Liver (tissue), 9 donors: Measurements from ENCODE around the gene SRSF3. TPM values are rescaled to one million over a fixed set of nuclear protein-coding genes. Genes with fewer than 3 reads are reported as not detected.

Source experiments
- DNase-seq: peaks from one replicate; pipeline ENCODE4 v3.0.0-alpha.2; 2017; ENCODE audit warnings: low spot score
- H3K27ac ChIP-seq, 2 donors: one replicate each; pipeline ENCODE4 v1.7.0; 2013; ENCODE audit warnings: inconsistent platforms in 2 of 2, low read length in 2 of 2, control low read depth in 1 of 2, low read depth in 1 of 2, mild to moderate bottlenecking in 1 of 2
- H3K27me3 ChIP-seq, 4 donors: one replicate each; pipeline versions ENCODE4 v1.6.1 to v1.7.0; 2013; ENCODE audit warnings: low read length in 3 of 4, inconsistent platforms in 1 of 4, mild to moderate bottlenecking in 1 of 4, moderate library complexity in 1 of 4; ENCODE audit not compliant: control insufficient read depth in 4 of 4, insufficient read depth in 4 of 4
- H3K36me3 ChIP-seq, 4 donors: one replicate each; pipeline versions ENCODE4 v1.6.1 to v1.7.0; 2013; ENCODE audit warnings: low read length in 3 of 4, mild to moderate bottlenecking in 3 of 4, low read depth in 1 of 4, moderate library complexity in 1 of 4; ENCODE audit not compliant: control insufficient read depth in 4 of 4, insufficient read depth in 3 of 4
- H3K4me1 ChIP-seq, 4 donors: one replicate each; pipeline versions ENCODE4 v1.6.1 to v1.7.0; 2013; ENCODE audit warnings: low read length in 3 of 4, mild to moderate bottlenecking in 3 of 4, moderate library complexity in 1 of 4; ENCODE audit not compliant: control insufficient read depth in 4 of 4, insufficient read depth in 4 of 4
- H3K4me3 ChIP-seq, 3 donors: one replicate each; pipeline versions ENCODE4 v1.6.1 to v1.7.0; 2013; ENCODE audit warnings: low read length in 3 of 3, control low read depth in 1 of 3, low read depth in 1 of 3, mild to moderate bottlenecking in 1 of 3
- H3K9ac ChIP-seq, 2 donors: one replicate each; pipeline ENCODE4 v1.7.0; 2013; ENCODE audit warnings: low read length in 2 of 2, mild to moderate bottlenecking in 2 of 2, moderate library complexity in 2 of 2, control low read depth in 1 of 2, low read depth in 1 of 2
- H3K9me3 ChIP-seq, 4 donors: one replicate each; pipeline versions ENCODE4 v1.6.1 to v1.7.0; 2013; ENCODE audit warnings: low read length in 3 of 4; ENCODE audit not compliant: control insufficient read depth in 4 of 4
- EGR1 ChIP-seq, 2 donors: IDR thresholded peaks; 2 replicates each; pipeline ENCODE4 v1.6.1; 2016 to 2018; ENCODE audit warnings: antibody characterized with exemption in 2 of 2, low read depth in 2 of 2
- FOXA1 ChIP-seq: IDR thresholded peaks from 2 replicates; pipeline ENCODE4 v1.6.1; 2016; ENCODE audit warnings: antibody characterized with exemption
- FOXA2 ChIP-seq: IDR thresholded peaks from 2 replicates; pipeline ENCODE4 v1.6.1; 2016; ENCODE audit warnings: antibody characterized with exemption
- GABPA ChIP-seq, 2 donors: IDR thresholded peaks in 1 of 2; conservative IDR thresholded peaks in 1 of 2; 2 replicates each; pipeline ENCODE4 v1.6.1; 2016; ENCODE audit warnings: antibody characterized with exemption in 2 of 2, mild to moderate bottlenecking in 1 of 2, moderate library complexity in 1 of 2
- HNF4A ChIP-seq, 2 donors: conservative IDR thresholded peaks; 2 replicates each; pipeline ENCODE4 v1.6.1; 2016; ENCODE audit warnings: antibody characterized with exemption in 2 of 2, mild to moderate bottlenecking in 2 of 2
- HNF4G ChIP-seq: IDR thresholded peaks from 2 replicates; pipeline ENCODE4 v1.6.1; 2016; ENCODE audit warnings: antibody characterized with exemption
- JUND ChIP-seq, 2 donors: IDR thresholded peaks; 2 replicates each; pipeline ENCODE4 v1.6.1; 2016; ENCODE audit warnings: antibody characterized with exemption in 2 of 2
- NR2F2 ChIP-seq: IDR thresholded peaks from 2 replicates; pipeline ENCODE4 v1.6.1; 2016; ENCODE audit warnings: antibody characterized with exemption
- RAD21 ChIP-seq, 2 donors: IDR thresholded peaks; 2 replicates each; pipeline ENCODE4 v1.6.1; 2016; ENCODE audit warnings: antibody characterized with exemption in 2 of 2, mild to moderate bottlenecking in 2 of 2
- RXRA ChIP-seq, 2 donors: IDR thresholded peaks; 2 replicates each; pipeline ENCODE4 v1.6.1; 2017 to 2018; ENCODE audit warnings: antibody characterized with exemption in 2 of 2, mild to moderate bottlenecking in 1 of 2
- SP1 ChIP-seq: IDR thresholded peaks from 2 replicates; pipeline ENCODE4 v1.6.1; 2018; ENCODE audit warnings: antibody characterized with exemption, mild to moderate bottlenecking
- TAF1 ChIP-seq: conservative IDR thresholded peaks from 2 replicates; pipeline ENCODE4 v1.6.1; 2016; ENCODE audit warnings: antibody characterized with exemption, mild to moderate bottlenecking
- YY1 ChIP-seq: IDR thresholded peaks from 2 replicates; pipeline ENCODE4 v1.6.1; 2016; ENCODE audit warnings: antibody characterized with exemption, mild to moderate bottlenecking
- WGBS: extraction: QIAGEN DNeasy Blood & Tissue Kit; methylation state at CpG from one replicate; pipeline ENCODE4 v1.1.7; 2013; 5-methylcytosine and 5-hydroxymethylcytosine counted together
- polyA plus RNA-seq, 2 donors: library from polyadenylated mRNA; stranded (reverse) in 1 of 2; unstranded in 1 of 2; fragments of 200-250 nt in 1 of 2; fragments of >200 nt in 1 of 2; fragmentation: Nextera tagmentation in 1 of 2; extraction: Ambion mirVana in 1 of 2; gene quantifications; one replicate each; pipeline versions ENCODE4 v1.2.1 to v1.2.3, GENCODE V29; 2013 to 2015
- total RNA-seq, 2 donors: library from RNA; depleted of rRNA; stranded (reverse); fragments of >200 nt; gene quantifications; one replicate each; pipeline ENCODE4 v1.2.3, GENCODE V29; 2014
- TF ChIP-seq, protein P1 (sequence below): IDR thresholded peaks from 2 replicates; pipeline ENCODE4 v1.6.1; 2016; ENCODE audit warnings: antibody characterized with exemption
- TF ChIP-seq, protein P2 (sequence below): fragments of 150-350 bp; IDR thresholded peaks from 2 replicates; pipeline ENCODE4 v1.5.1; 2017; ENCODE audit warnings: improper control_type of control experiment, low read depth, low read length; ENCODE audit not compliant: missing input control
- TF ChIP-seq, protein P3 (sequence below): IDR thresholded peaks from 2 replicates; pipeline ENCODE4 v1.6.1; 2016; ENCODE audit warnings: antibody characterized with exemption, mild to moderate bottlenecking
- TF ChIP-seq, protein P4 (sequence below): IDR thresholded peaks from 2 replicates; pipeline ENCODE4 v1.6.1; 2016; ENCODE audit warnings: antibody characterized with exemption
- TF ChIP-seq, protein P5 (sequence below): IDR thresholded peaks from 2 replicates; pipeline ENCODE4 v1.6.1; 2016; ENCODE audit warnings: antibody characterized with exemption
- donor health status: healthy.
- donor health status: healthy.
- donor health status: healthy.
- donor health status: healthy.
- donor health status: healthy.

SRSF3 gene
- total and polyA plus RNA-seq, 4 donors = 62.8 to 103 (median 101) TPM

DNA sequence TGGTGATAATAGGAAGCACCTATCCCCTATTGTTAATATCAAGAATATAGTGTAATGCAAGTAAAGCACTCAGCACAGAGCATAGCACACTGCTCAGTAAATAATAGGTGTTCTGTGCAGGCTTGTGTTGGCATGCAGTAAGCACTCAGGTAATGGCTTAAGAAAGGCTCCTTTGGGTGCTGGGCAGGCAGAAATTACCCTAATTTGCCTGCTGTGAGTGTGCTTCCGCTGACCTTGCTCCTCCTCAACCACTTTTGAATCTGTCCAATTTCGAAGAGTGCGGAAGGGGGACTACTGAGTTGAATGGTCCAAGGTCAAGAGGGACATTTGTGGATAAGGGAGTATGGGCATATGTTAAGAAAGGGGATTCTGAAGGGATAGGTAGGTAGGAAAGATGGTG, 15.4 kb downstream of the SRSF3 start:
- Histone ChIP-seq H3K4me1 (peaks cover 18 to 50% (median 47%) of the 10 kb centered on the region in 4 donors), H3K27ac (no peak overlapping the region), H3K9ac (no peak overlapping the region), H3K36me3 (peaks cover 9 to 32% (median 20%) of the 10 kb centered on the region in 4 donors), H3K27me3 (no peaks in the 10 kb centered on the region), H3K9me3 (no peaks in the 10 kb centered on the region), H3K4me3 (no peak overlapping the region)
- 89% methylated on average over 3 of the region's 3 CpGs for WGBS
- TF ChIP-seq JUND (IDR thresholded peaks at IDR 0.05) (no peak), SP1 (no peak), RXRA (IDR thresholded peaks at IDR 0.05) (no peak), GABPA (IDR thresholded peaks at IDR 0.05 in 1 of 2, conservative IDR thresholded peaks at IDR 0.05 in 1 of 2) (no peak), FOXA1 (no peak), HNF4G (no peak), HNF4A (conservative IDR thresholded peaks at IDR 0.05) (no peak), EGR1 (IDR thresholded peaks at IDR 0.05; ENCODE audit: low read depth in 2 of 2) (no peak), FOXA2 (no peak), RAD21 (IDR thresholded peaks at IDR 0.05) (no peak), YY1 (no peak), NR2F2 (no peak), TAF1 (no peak)
- TF ChIP-seq, protein P1, sequence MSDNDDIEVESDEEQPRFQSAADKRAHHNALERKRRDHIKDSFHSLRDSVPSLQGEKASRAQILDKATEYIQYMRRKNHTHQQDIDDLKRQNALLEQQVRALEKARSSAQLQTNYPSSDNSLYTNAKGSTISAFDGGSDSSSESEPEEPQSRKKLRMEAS = no peak
- TF ChIP-seq, protein P2, sequence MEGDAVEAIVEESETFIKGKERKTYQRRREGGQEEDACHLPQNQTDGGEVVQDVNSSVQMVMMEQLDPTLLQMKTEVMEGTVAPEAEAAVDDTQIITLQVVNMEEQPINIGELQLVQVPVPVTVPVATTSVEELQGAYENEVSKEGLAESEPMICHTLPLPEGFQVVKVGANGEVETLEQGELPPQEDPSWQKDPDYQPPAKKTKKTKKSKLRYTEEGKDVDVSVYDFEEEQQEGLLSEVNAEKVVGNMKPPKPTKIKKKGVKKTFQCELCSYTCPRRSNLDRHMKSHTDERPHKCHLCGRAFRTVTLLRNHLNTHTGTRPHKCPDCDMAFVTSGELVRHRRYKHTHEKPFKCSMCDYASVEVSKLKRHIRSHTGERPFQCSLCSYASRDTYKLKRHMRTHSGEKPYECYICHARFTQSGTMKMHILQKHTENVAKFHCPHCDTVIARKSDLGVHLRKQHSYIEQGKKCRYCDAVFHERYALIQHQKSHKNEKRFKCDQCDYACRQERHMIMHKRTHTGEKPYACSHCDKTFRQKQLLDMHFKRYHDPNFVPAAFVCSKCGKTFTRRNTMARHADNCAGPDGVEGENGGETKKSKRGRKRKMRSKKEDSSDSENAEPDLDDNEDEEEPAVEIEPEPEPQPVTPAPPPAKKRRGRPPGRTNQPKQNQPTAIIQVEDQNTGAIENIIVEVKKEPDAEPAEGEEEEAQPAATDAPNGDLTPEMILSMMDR = no peak
- TF ChIP-seq, protein P3, sequence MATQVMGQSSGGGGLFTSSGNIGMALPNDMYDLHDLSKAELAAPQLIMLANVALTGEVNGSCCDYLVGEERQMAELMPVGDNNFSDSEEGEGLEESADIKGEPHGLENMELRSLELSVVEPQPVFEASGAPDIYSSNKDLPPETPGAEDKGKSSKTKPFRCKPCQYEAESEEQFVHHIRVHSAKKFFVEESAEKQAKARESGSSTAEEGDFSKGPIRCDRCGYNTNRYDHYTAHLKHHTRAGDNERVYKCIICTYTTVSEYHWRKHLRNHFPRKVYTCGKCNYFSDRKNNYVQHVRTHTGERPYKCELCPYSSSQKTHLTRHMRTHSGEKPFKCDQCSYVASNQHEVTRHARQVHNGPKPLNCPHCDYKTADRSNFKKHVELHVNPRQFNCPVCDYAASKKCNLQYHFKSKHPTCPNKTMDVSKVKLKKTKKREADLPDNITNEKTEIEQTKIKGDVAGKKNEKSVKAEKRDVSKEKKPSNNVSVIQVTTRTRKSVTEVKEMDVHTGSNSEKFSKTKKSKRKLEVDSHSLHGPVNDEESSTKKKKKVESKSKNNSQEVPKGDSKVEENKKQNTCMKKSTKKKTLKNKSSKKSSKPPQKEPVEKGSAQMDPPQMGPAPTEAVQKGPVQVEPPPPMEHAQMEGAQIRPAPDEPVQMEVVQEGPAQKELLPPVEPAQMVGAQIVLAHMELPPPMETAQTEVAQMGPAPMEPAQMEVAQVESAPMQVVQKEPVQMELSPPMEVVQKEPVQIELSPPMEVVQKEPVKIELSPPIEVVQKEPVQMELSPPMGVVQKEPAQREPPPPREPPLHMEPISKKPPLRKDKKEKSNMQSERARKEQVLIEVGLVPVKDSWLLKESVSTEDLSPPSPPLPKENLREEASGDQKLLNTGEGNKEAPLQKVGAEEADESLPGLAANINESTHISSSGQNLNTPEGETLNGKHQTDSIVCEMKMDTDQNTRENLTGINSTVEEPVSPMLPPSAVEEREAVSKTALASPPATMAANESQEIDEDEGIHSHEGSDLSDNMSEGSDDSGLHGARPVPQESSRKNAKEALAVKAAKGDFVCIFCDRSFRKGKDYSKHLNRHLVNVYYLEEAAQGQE = no peak
- TF ChIP-seq, protein P4, sequence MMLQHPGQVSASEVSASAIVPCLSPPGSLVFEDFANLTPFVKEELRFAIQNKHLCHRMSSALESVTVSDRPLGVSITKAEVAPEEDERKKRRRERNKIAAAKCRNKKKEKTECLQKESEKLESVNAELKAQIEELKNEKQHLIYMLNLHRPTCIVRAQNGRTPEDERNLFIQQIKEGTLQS = no peak
- TF ChIP-seq, protein P5, sequence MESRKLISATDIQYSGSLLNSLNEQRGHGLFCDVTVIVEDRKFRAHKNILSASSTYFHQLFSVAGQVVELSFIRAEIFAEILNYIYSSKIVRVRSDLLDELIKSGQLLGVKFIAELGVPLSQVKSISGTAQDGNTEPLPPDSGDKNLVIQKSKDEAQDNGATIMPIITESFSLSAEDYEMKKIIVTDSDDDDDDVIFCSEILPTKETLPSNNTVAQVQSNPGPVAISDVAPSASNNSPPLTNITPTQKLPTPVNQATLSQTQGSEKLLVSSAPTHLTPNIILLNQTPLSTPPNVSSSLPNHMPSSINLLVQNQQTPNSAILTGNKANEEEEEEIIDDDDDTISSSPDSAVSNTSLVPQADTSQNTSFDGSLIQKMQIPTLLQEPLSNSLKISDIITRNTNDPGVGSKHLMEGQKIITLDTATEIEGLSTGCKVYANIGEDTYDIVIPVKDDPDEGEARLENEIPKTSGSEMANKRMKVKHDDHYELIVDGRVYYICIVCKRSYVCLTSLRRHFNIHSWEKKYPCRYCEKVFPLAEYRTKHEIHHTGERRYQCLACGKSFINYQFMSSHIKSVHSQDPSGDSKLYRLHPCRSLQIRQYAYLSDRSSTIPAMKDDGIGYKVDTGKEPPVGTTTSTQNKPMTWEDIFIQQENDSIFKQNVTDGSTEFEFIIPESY = no peak
- no peak for DNase-seq
